HepG2 (cell line): ENCODE measurements around the gene COL9A3. TPM values are rescaled to one million over a fixed set of nuclear protein-coding genes. Genes with fewer than 3 reads are reported as not detected.

Experiments
- BORCS8-MEF2B ChIP-seq: sonication (generic); formaldehyde crosslinking; IDR thresholded peaks from 2 replicates; pipeline ENCODE4 v1.8.0; 2022; ENCODE audit warnings: mild to moderate bottlenecking, missing genetic modification reagents
- CCDC6 ChIP-seq: sonication (generic); formaldehyde crosslinking; IDR thresholded peaks from 2 replicates; pipeline ENCODE4 v1.8.1; 2022; ENCODE audit warnings: mild to moderate bottlenecking, missing genetic modification reagents, moderate library complexity
- GATA4 ChIP-seq: sonication (generic); IDR thresholded peaks from 2 replicates; pipeline ENCODE4 v1.6.1; 2016; ENCODE audit warnings: antibody characterized with exemption, low read depth, borderline replicate concordance
- GRHL1 ChIP-seq: sonication (generic); formaldehyde crosslinking; conservative IDR thresholded peaks from 2 replicates; pipeline ENCODE4 v1.8.0; 2022; ENCODE audit warnings: missing genetic modification reagents
- HDAC6 ChIP-seq: fragments of 200-600 bp; sonication (generic); IDR thresholded peaks from 2 replicates; pipeline ENCODE4 v1.7.0; 2017; ENCODE audit warnings: mild to moderate bottlenecking, antibody characterized with exemption, low read length, low read depth
- MED13 ChIP-seq: sonication (generic); formaldehyde crosslinking; IDR thresholded peaks from 2 replicates; pipeline ENCODE4 v1.5.0; 2020; ENCODE audit warnings: missing genetic modification reagents
- NFRKB ChIP-seq: fragments of 450-650 bp; IDR thresholded peaks from 2 replicates; pipeline ENCODE4 v1.6.1; 2017
- SAP130 ChIP-seq: IDR thresholded peaks from 2 replicates; pipeline ENCODE4 v1.6.1; 2016; ENCODE audit warnings: low read depth
- SIN3B ChIP-seq: fragments of 150-350 bp; IDR thresholded peaks from 2 replicates; pipeline ENCODE4 v1.6.1; 2014; ENCODE audit warnings: low read length
- SP5 ChIP-seq: IDR thresholded peaks from 2 replicates; pipeline ENCODE4 v1.6.1; 2016; ENCODE audit warnings: low read depth, borderline replicate concordance
- SRSF1 ChIP-seq: fragments of 200-400 bp; formaldehyde crosslinking; optimal IDR thresholded peaks from 2 replicates; pipeline ENCODE3; 2017; ENCODE audit warnings: mild to moderate bottlenecking, low read depth, low read length, moderate library complexity
- TBL1XR1 ChIP-seq: fragments of 150-350 bp; IDR thresholded peaks from 2 replicates; pipeline ENCODE4 v1.6.1; 2014; ENCODE audit warnings: borderline replicate concordance, low read length; ENCODE audit not compliant: partially characterized antibody
- ZBED4 ChIP-seq: sonication (generic); formaldehyde crosslinking; IDR thresholded peaks from 2 replicates; pipeline ENCODE4 v1.4.0; 2020; ENCODE audit warnings: missing genetic modification reagents, borderline replicate concordance
- ZIK1 ChIP-seq: sonication (generic); formaldehyde crosslinking; IDR thresholded peaks from 2 replicates; pipeline ENCODE4 v1.5.0; 2020; ENCODE audit warnings: mild to moderate bottlenecking, low read depth, missing genetic modification reagents, borderline replicate concordance
- ZNF142 ChIP-seq: sonication (generic); formaldehyde crosslinking; IDR thresholded peaks from 2 replicates; pipeline ENCODE4 v1.4.0; 2020; ENCODE audit warnings: missing genetic modification reagents
- ZNF350 ChIP-seq: sonication (generic); formaldehyde crosslinking; IDR thresholded peaks from 2 replicates; pipeline ENCODE4 v1.4.0; 2020; ENCODE audit warnings: mild to moderate bottlenecking, low read depth, missing genetic modification reagents, borderline replicate concordance
- ZNF644 ChIP-seq: IDR thresholded peaks from 2 replicates; pipeline ENCODE4 v1.6.1; 2016; ENCODE audit warnings: low read depth
- ZNF713 ChIP-seq: sonication (generic); formaldehyde crosslinking; IDR thresholded peaks from 2 replicates; pipeline ENCODE4 v1.4.0; 2020; ENCODE audit warnings: mild to moderate bottlenecking, missing genetic modification reagents
- polyA plus RNA-seq, 8 experiments: library from polyadenylated mRNA; depleted of rRNA in 3 of 8; stranded (reverse) in 7 of 8; unstranded in 1 of 8; fragments of >200 nt; fragmentation: Illumina TruSeq in 4 of 8; extraction: Trizol in 4 of 8; gene quantifications; 2 replicates each; pipeline versions ENCODE4 v1.2.1 to v1.2.3, GENCODE V29; 2011 to 2016; ENCODE audit warnings: low read depth in 4 of 8, missing spikeins in 1 of 8, mixed read lengths in 1 of 8; ENCODE audit not compliant: insufficient read depth in 1 of 8
- total RNA-seq, 5 experiments: library from RNA; depleted of rRNA; stranded (reverse); fragments of >200 nt; fragmentation: Illumina TruSeq; extraction: Trizol; gene quantifications; 2 replicates each; pipeline ENCODE4 v1.2.3, GENCODE V29; 2016; ENCODE audit warnings: low read depth in 1 of 5

COL9A3 gene
- total and polyA plus RNA-seq, 2 of the 13 experiments (the other 11 are each of a cell fraction or from before 2014, with no cell fraction given), result 155 to 204 TPM

- TF ChIP-seq GATA4 (no peak), ZNF644 (CRISPR knock-in tag) (no peak), ZNF142 (no peak), MED13 (CRISPR knock-in tag) (peak; percentile 24; the same call in 1 of the 2 replicates), HDAC6 (no peak), ZNF713 (CRISPR knock-in tag) (no peak), NFRKB (no peak), CCDC6 (peak; percentile 34; the same call in 1 of the 2 replicates), SAP130 (CRISPR knock-in tag) (peak; percentile 43), SRSF1 (peak; percentile 85), TBL1XR1 (no peak), ZIK1 (CRISPR knock-in tag) (no peak), SP5 (CRISPR knock-in tag) (no peak), ZNF350 (CRISPR knock-in tag) (no peak), SIN3B (no peak), ZBED4 (0 out of 2 replicates have a peak, but pooled peaks have one; percentile 33), BORCS8-MEF2B (CRISPR knock-in tag) (0 out of 2 replicates have a peak, but pooled peaks have one; percentile 8), GRHL1 (CRISPR knock-in tag) (no peak)
These were observed at the start of gene COL9A3 (continued) for GRCh38 chr20:62816884-62817873.
